H9 (cell line): Measurements from ENCODE around the gene HTATIP2. TPM values are rescaled to one million over a fixed set of nuclear protein-coding genes. Genes with fewer than 3 reads are reported as not detected.

Experiments
- DNase-seq: peaks from one replicate; pipeline ENCODE4 v3.0.0-alpha.2; 2017
- H2AFZ ChIP-seq: one replicate; pipeline ENCODE4 v1.6.1; 2013; ENCODE audit warnings: mild to moderate bottlenecking, low read length, control low read depth, moderate library complexity
- H2AK5ac ChIP-seq: 2 replicates; pipeline ENCODE4 v1.6.1; 2013; ENCODE audit warnings: low read length, control low read depth, mixed read lengths; ENCODE audit not compliant: insufficient read length
- H2BK120ac ChIP-seq: one replicate; pipeline ENCODE4 v1.6.1; 2013; ENCODE audit warnings: low read depth, mild to moderate bottlenecking, low read length, control low read depth, inconsistent platforms; ENCODE audit not compliant: poor library complexity, severe bottlenecking
- H2BK12ac ChIP-seq: 2 replicates; pipeline ENCODE4 v1.6.1; 2013; ENCODE audit warnings: low read length, control low read depth, mixed read lengths, low read depth; ENCODE audit not compliant: insufficient read length
- H2BK15ac ChIP-seq: 2 replicates; pipeline ENCODE4 v1.6.1; 2013; ENCODE audit warnings: low read depth, low read length, control low read depth
- H2BK20ac ChIP-seq: one replicate; pipeline ENCODE4 v1.6.1; 2013; ENCODE audit warnings: low read depth, mild to moderate bottlenecking, low read length, control low read depth, inconsistent platforms; ENCODE audit not compliant: poor library complexity, severe bottlenecking
- H2BK5ac ChIP-seq: 2 replicates; pipeline ENCODE4 v1.6.1; 2013; ENCODE audit warnings: low read length, control low read depth, mixed read lengths; ENCODE audit not compliant: insufficient read length
- H3K14ac ChIP-seq: 2 replicates; pipeline ENCODE4 v1.6.1; 2013; ENCODE audit warnings: low read length, control low read depth; ENCODE audit not compliant: insufficient read depth
- H3K18ac ChIP-seq: 2 replicates; pipeline ENCODE4 v1.6.1; 2013; ENCODE audit warnings: low read depth, mild to moderate bottlenecking, mixed read lengths, low read length, control low read depth; ENCODE audit not compliant: insufficient read length
- H3K23ac ChIP-seq: 2 replicates; pipeline ENCODE4 v1.6.1; 2013; ENCODE audit warnings: low read length, control low read depth, mixed read lengths, low read depth; ENCODE audit not compliant: insufficient read length
- H3K23me2 ChIP-seq: 2 replicates; pipeline ENCODE4 v1.6.1; 2013; ENCODE audit warnings: low read depth, mild to moderate bottlenecking, mixed read lengths, low read length, control low read depth; ENCODE audit not compliant: insufficient read length, poor library complexity, severe bottlenecking
- H3K27ac ChIP-seq: 2 replicates; pipeline ENCODE4 v1.5.1; 2013; ENCODE audit warnings: low read length, control low read depth, mixed read lengths, low read depth; ENCODE audit not compliant: insufficient read length
- H3K27me3 ChIP-seq: 2 replicates; pipeline ENCODE4 v1.6.1; 2013; ENCODE audit warnings: low read length, control low read depth, inconsistent platforms; ENCODE audit not compliant: insufficient read depth
- H3K4ac ChIP-seq: 2 replicates; pipeline ENCODE4 v1.6.1; 2013; ENCODE audit warnings: low read depth, mild to moderate bottlenecking, control low read depth, inconsistent platforms, low read length, moderate library complexity
- H3K4me1 ChIP-seq: 2 replicates; pipeline ENCODE4 v1.6.1; 2013; ENCODE audit warnings: low read length, control low read depth, inconsistent platforms; ENCODE audit not compliant: insufficient read depth
- H3K4me2 ChIP-seq: 2 replicates; pipeline ENCODE4 v1.6.1; 2013; ENCODE audit warnings: low read length, control low read depth, mixed read lengths; ENCODE audit not compliant: insufficient read length, insufficient read depth
- H3K56ac ChIP-seq: 2 replicates; pipeline ENCODE4 v1.6.1; 2013; ENCODE audit warnings: low read depth, mild to moderate bottlenecking, mixed read lengths, low read length, control low read depth; ENCODE audit not compliant: insufficient read length
- H3K79me1 ChIP-seq: 2 replicates; pipeline ENCODE4 v1.6.1; 2013; ENCODE audit warnings: low read depth, mild to moderate bottlenecking, moderate library complexity, low read length, control low read depth, inconsistent platforms; ENCODE audit not compliant: insufficient read depth, poor library complexity, severe bottlenecking
- H3K79me2 ChIP-seq: 2 replicates; pipeline ENCODE4 v1.6.1; 2013; ENCODE audit warnings: low read length, control low read depth, inconsistent platforms; ENCODE audit not compliant: insufficient read depth
- H3K9ac ChIP-seq: 2 replicates; pipeline ENCODE4 v1.6.1; 2013; ENCODE audit warnings: low read length, control low read depth, mixed read lengths; ENCODE audit not compliant: insufficient read length; ENCODE audit errors: extremely low read depth
- H3K9me3 ChIP-seq: one replicate; pipeline ENCODE4 v1.6.1; 2013; ENCODE audit warnings: low read depth, low read length, inconsistent platforms; ENCODE audit not compliant: control insufficient read depth
- H3T11ph ChIP-seq: one replicate; pipeline ENCODE4 v1.6.1; 2013; ENCODE audit warnings: mild to moderate bottlenecking, low read length, control low read depth, inconsistent platforms
- H4K20me1 ChIP-seq: one replicate; pipeline ENCODE4 v1.6.1; 2013; ENCODE audit not compliant: control insufficient read depth, insufficient read length, insufficient read depth
- H4K5ac ChIP-seq: 2 replicates; pipeline ENCODE4 v1.6.1; 2013; ENCODE audit warnings: low read depth, mild to moderate bottlenecking, mixed read lengths, low read length, control low read depth; ENCODE audit not compliant: insufficient read length
- H4K8ac ChIP-seq: replicated peaks from 2 replicates; pipeline ENCODE4 v1.6.1; 2013; ENCODE audit warnings: low read length, control low read depth, mixed read lengths, low read depth; ENCODE audit not compliant: insufficient read length
- H4K91ac ChIP-seq: 2 replicates; pipeline ENCODE4 v1.6.1; 2013; ENCODE audit warnings: low read depth, mild to moderate bottlenecking, moderate library complexity, mixed read lengths, low read length, control low read depth; ENCODE audit not compliant: insufficient read length
- H3K27ac Mint-ChIP-seq, 3 experiments: 2 replicates in 2 of 3; 3 replicates in 1 of 3; pipeline ENCODE4 v1.8.0; 2020 to 2021; ENCODE audit warnings: mixed read lengths in 3 of 3, mild to moderate bottlenecking in 1 of 3, moderate library complexity in 1 of 3
- H3K27me3 Mint-ChIP-seq: 2 replicates; pipeline ENCODE4 v1.8.0; 2021; ENCODE audit warnings: low read depth, mild to moderate bottlenecking, moderate library complexity, mixed read lengths
- H3K36me3 Mint-ChIP-seq, 3 experiments: 2 replicates in 2 of 3; 3 replicates in 1 of 3; pipeline ENCODE4 v1.8.0; 2020 to 2021; ENCODE audit warnings: low read depth in 3 of 3, mixed read lengths in 3 of 3; ENCODE audit not compliant: insufficient read depth in 1 of 3
- H3K4me1 Mint-ChIP-seq, 2 experiments: 2 replicates each; pipeline ENCODE4 v1.8.0; 2020; ENCODE audit warnings: mixed read lengths in 2 of 2
- H3K4me3 Mint-ChIP-seq, 2 experiments: 2 replicates in 1 of 2; 3 replicates in 1 of 2; pipeline ENCODE4 v1.8.0; 2020 to 2021; ENCODE audit warnings: mild to moderate bottlenecking in 2 of 2, mixed read lengths in 2 of 2, moderate library complexity in 1 of 2
- H3K9me3 Mint-ChIP-seq, 2 experiments: 2 replicates in 1 of 2; 3 replicates in 1 of 2; pipeline ENCODE4 v1.8.0; 2020; ENCODE audit warnings: mild to moderate bottlenecking in 2 of 2, mixed read lengths in 2 of 2, moderate library complexity in 1 of 2
- CTCF ChIP-seq: fragments of 200-600 bp; sonication (generic); conservative IDR thresholded peaks from 3 replicates; pipeline ENCODE4 v1.8.0; 2021; ENCODE audit warnings: antibody characterized with exemption, mild to moderate bottlenecking
- total RNA-seq: library from RNA; stranded (reverse); gene quantifications from 2 replicates; pipeline ENCODE4 v1.2.1, GENCODE V29; 2021

Gene HTATIP2
- total RNA-seq, 1 experiment from 2014 or later, result 32.8 TPM

- Histone ChIP-seq H3K9ac (peak overlapping the region; percentile 48), H2BK5ac (no peak overlapping the region), H3K9me3 (no peaks in the 10 kb centered on the region), H2BK15ac (no peak overlapping the region), H2AFZ (no peak overlapping the region), H2BK12ac (no peak overlapping the region), H2BK120ac (no peak overlapping the region), H3K4me2 (no peak overlapping the region), H3K27ac (no peak overlapping the region), H3K23ac (no peak overlapping the region), H3K4me1 (peaks cover 10% of the 10 kb centered on the region; the same call in 1 of the 2 replicates), H2BK20ac (no peak overlapping the region), H4K5ac (no peak overlapping the region), H4K91ac (no peak overlapping the region), H3K14ac (no peak overlapping the region), H3K79me1 (no peaks in the 10 kb centered on the region), H3K18ac (no peak overlapping the region), H3K23me2 (peaks cover 7% of the 10 kb centered on the region), H3K79me2 (no peaks in the 10 kb centered on the region), H2AK5ac (no peak overlapping the region), H3K4ac (no peak overlapping the region), H3T11ph (no peak overlapping the region), H4K8ac (no peak overlapping the region), H3K27me3 (no peaks in the 10 kb centered on the region), H4K20me1 (no peaks in the 10 kb centered on the region), H3K56ac (no peak overlapping the region)
- H3K27ac Mint-ChIP-seq, result no peak overlapping the region; a peak in 1 of 7 replicates
- DNase-seq, result no peak
- peaks cover 33 to 38% of the 10 kb centered on the region in 2 experiments for H3K4me1 Mint-ChIP-seq
- H3K4me3 Mint-ChIP-seq, result no peak overlapping the region
- TF ChIP-seq CTCF, result no peak
- H3K9me3 Mint-ChIP-seq, result no peaks in the 10 kb centered on the region
- peaks cover 0 to 4% (median 0%) of the 10 kb centered on the region in 3 experiments; a peak in 3 of 7 replicates for H3K36me3 Mint-ChIP-seq
- H3K27me3 Mint-ChIP-seq, result peaks cover 11% of the 10 kb centered on the region
Measured at GRCh38 chr11:20368438-20368837, 4.9 kb downstream of the HTATIP2 start.
